Upper lobe of right lung (tissue), 1 donor: ENCODE results near the gene RHBDF2. TPM values are rescaled to one million over a fixed set of nuclear protein-coding genes. Genes with fewer than 3 reads are reported as not detected.

Experiments used
- ATAC-seq: fragments of 200-7000 bp; cut with Tn5 transposase; one replicate; pipeline ENCODE4 v1.9.1; 2020; ENCODE audit warnings: mild to moderate bottlenecking, moderate library complexity
- DNase-seq: peaks from one replicate; pipeline ENCODE4 v3.0.0-alpha.2; 2020
- H3K27ac ChIP-seq: fragments of 200-600 bp; one replicate; pipeline ENCODE4 v1.8.0; 2022
- H3K27me3 ChIP-seq: fragments of 200-600 bp; one replicate; pipeline ENCODE4 v1.8.0; 2022; ENCODE audit warnings: mild to moderate bottlenecking
- H3K36me3 ChIP-seq: fragments of 200-600 bp; one replicate; pipeline ENCODE4 v1.8.0; 2022
- H3K4me1 ChIP-seq: fragments of 200-600 bp; one replicate; pipeline ENCODE4 v1.8.0; 2022
- H3K4me3 ChIP-seq: fragments of 200-600 bp; one replicate; pipeline ENCODE4 v1.8.0; 2022; ENCODE audit warnings: mild to moderate bottlenecking
- H3K9me3 ChIP-seq: fragments of 200-600 bp; one replicate; pipeline ENCODE4 v1.8.0; 2022
- intact Hi-C: fragments of 100-400 bp; cut with DNase I; formaldehyde crosslinking; loops from one replicate; pipeline ENCODE4 v1.11.0; 2022
- total RNA-seq: library from RNA; stranded (reverse); fragmentation: NEBNext Ultra II Directional; extraction: Animal tissue kit (Norgen Biotek cat#: 25700); gene quantifications from one replicate; pipeline ENCODE4 v1.2.1, GENCODE V29; 2021
- TF ChIP-seq, protein P1 (sequence below): fragments of 200-600 bp; IDR thresholded peaks from one replicate; pipeline ENCODE4 v1.8.0; 2022; ENCODE audit warnings: antibody characterized with exemption
- donor health status: DM: no; HTN: yes; CAD: no; lungs with severe emphysema.

Gene RHBDF2
- total RNA-seq, 1 donor from 2014 or later: 46.4 TPM

DNA sequence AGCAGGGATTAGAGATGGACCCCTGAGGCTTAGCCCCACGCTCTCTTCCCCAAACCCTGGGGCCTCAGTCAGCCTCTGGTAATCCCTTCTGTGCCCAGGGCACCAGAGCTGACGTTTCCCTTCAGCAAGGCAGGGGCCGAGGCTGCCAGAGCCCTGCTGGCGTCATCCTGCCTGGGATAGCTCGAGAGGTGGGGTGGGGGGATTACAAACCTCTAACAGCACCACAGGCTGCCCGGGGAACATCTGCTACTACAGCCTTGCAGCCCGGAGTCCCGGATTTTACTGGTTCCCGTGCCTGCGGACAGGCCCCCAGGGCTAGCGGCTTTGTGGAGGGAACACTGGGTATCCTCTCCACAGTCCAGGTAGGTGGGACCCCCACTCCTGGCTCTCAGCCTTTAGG lies 33.9 kb downstream of the RHBDF2 start, which contains the start of gene AANAT:
TSS of gene AANAT (plus strand) at position 238 of the 400 bp plus-strand sequence. CDS start 1,144 bp downstream, outside the sequence.
- Histone ChIP-seq H3K27ac (no peak within 1 kb of the TSS), H3K27me3 (no peaks in the 10 kb centered on the region), H3K4me3 (no peak within 1 kb of the TSS), H3K36me3 (peaks cover 14% of the 10 kb centered on the region), H3K9me3 (no peaks in the 10 kb centered on the region), H3K4me1 (peaks cover 6% of the 10 kb centered on the region)
- ATAC-seq (no peak), DNase-seq (no peak)
- intact Hi-C loops: loop anchor here (5.0 kb wide), 1 partner anchor 40 kb away; no protein-coding TSS in a partner anchor
- TF ChIP-seq, protein P1, sequence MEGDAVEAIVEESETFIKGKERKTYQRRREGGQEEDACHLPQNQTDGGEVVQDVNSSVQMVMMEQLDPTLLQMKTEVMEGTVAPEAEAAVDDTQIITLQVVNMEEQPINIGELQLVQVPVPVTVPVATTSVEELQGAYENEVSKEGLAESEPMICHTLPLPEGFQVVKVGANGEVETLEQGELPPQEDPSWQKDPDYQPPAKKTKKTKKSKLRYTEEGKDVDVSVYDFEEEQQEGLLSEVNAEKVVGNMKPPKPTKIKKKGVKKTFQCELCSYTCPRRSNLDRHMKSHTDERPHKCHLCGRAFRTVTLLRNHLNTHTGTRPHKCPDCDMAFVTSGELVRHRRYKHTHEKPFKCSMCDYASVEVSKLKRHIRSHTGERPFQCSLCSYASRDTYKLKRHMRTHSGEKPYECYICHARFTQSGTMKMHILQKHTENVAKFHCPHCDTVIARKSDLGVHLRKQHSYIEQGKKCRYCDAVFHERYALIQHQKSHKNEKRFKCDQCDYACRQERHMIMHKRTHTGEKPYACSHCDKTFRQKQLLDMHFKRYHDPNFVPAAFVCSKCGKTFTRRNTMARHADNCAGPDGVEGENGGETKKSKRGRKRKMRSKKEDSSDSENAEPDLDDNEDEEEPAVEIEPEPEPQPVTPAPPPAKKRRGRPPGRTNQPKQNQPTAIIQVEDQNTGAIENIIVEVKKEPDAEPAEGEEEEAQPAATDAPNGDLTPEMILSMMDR: no peak

DNA sequence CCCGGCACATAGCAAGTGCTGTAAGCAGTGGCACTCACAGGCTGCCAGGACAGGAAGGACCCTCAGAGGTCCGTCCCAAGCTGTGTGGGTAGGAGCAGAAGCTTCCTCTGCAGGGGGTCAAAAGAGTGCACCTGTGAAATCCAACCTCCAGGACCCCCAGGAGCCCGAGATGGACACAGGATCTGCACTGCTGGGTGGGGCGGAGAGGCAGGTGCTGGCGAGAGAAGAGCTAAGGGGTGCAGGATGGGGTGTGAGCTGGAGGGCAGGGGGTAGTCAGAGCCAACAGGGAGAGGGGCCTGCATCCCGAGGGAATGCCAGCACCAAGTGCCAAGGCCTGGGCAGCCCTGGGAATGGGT lies 34.5 kb downstream of the RHBDF2 start:
- TF ChIP-seq, protein P1: no peak
- H3K4me3 ChIP-seq: no peak overlapping the region
- H3K27me3 ChIP-seq: no peaks in the 10 kb centered on the region
- no peak overlapping the region for H3K27ac ChIP-seq
- H3K36me3 ChIP-seq: peaks cover 8% of the 10 kb centered on the region
- intact Hi-C loops: loop anchor here (5.0 kb wide), 1 partner anchor 41 kb away; no protein-coding TSS in a partner anchor
- no peak for ATAC-seq
- DNase-seq: no peak
- H3K9me3 ChIP-seq: no peaks in the 10 kb centered on the region
- H3K4me1 ChIP-seq: peaks cover 6% of the 10 kb centered on the region

DNA sequence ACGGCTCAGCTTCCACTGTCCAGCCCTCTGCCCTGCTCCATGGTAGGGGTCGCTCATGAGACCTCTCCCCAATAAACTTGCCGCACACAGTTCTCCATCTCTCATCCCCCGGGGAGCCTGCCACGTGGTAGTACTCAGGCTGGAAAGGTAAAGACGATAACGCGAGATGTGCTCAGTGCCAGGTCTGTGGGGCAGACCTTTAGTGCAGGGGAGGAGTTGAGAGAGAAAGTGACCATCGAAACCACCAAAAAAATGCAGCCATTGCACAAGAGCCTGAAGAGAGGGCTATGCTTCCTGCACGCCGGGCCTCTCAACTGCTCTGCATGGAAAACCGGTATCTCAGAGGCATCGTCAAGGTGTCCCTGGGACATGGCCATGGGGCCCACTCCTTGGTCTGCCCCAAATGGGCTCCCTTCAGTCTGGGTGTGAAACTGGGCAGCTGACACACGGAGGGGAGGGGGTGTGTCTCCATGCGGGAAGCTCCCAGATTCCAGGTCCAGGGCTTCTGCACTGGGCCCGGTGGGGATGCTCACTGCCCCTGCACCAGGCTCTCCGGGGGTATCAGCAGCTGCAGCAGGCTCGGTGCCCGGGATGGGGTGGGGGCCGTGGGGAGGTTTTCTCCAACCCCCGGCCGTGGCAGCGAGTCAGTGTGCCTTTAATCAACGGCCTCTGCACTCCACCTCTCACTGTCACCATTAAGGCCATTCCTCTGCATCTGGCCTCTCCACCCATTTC lies 38.5 kb downstream of the RHBDF2 start:
- Histone ChIP-seq H3K36me3 (no peaks in the 10 kb centered on the region), H3K4me3 (no peak overlapping the region), H3K27me3 (no peaks in the 10 kb centered on the region), H3K4me1 (peaks cover 6% of the 10 kb centered on the region), H3K27ac (no peak overlapping the region), H3K9me3 (no peaks in the 10 kb centered on the region)
- DNase-seq (no peak), ATAC-seq (peak; percentile 13)
- intact Hi-C loops: no loop called here
- TF ChIP-seq, protein P1: no peak

DNA sequence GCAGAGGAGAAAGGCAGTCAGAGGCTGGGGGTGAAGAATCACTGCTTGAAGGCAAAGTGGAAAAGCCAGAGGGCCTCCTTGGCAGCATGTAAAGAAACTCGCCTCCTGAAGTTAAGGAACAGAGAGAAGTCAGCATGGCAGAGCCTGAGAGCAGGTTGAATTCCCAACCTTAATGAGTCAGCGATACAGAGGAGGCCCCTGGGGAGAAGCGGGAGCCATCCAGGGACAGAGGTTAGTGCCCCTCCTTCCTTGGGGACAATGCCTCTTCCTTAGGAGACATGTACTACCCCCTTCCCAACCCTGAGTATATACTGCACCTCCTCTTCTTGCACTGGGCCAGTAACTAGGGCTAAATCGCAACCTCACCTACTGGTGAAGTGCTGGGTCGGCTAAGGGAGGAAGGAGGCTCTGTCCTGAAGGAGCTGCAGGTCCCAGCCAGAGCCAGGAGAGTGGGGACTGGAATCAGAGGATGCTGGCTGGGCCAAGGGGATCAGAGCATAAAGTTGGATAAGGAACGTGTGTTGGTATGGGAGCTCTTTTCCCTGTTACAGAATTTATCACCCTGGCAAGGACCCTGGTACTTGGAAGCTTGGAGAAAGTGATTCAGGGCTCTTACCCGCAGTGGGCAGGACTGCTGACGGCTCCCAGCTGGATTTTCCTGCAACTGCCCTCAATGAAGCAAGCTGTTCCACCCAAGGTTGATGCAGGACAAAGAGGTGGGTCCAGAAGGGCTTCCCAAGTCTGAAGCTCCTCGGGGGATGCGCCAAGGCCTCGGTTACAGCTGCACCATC lies 39.3 kb downstream of the RHBDF2 start:
- Histone ChIP-seq H3K9me3 (no peaks in the 10 kb centered on the region), H3K4me3 (no peak overlapping the region), H3K4me1 (peaks cover 6% of the 10 kb centered on the region), H3K27me3 (no peaks in the 10 kb centered on the region), H3K27ac (no peak overlapping the region), H3K36me3 (no peaks in the 10 kb centered on the region)
- no peak for ATAC-seq
- DNase-seq: no peak
- TF ChIP-seq, protein P1: no peak
- intact Hi-C loops: no loop called here

DNA sequence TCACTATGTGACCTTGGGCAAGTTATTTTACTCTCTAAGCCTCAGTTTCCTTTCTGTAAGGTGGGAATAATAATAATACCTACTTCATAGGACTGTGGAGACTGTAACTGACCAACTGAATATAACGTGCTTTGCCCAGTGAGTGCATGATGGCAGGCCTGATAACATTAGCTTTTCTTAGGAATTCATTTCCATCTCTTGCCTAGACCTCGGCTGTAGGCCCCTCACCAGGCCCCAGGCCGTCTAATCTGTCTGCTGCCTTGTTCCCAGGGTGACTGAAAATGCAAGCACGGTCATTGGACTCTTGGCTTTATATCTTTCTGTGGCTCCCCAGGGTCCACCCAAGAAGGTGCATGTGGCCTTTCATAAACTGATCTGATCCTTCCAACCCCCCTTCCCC lies 41.5 kb downstream of the RHBDF2 start:
- Histone ChIP-seq H3K4me1 (no peaks in the 10 kb centered on the region), H3K36me3 (no peaks in the 10 kb centered on the region), H3K4me3 (no peak overlapping the region), H3K27me3 (no peaks in the 10 kb centered on the region), H3K9me3 (no peaks in the 10 kb centered on the region), H3K27ac (no peak overlapping the region)
- TF ChIP-seq, protein P1: no peak
- intact Hi-C loops: loop anchor here (10.0 kb wide), 1 partner anchor 55 kb away; no protein-coding TSS in a partner anchor
- DNase-seq (no peak), ATAC-seq (no peak)
